Psoas muscle (tissue), 8 donors: ENCODE data around the gene TRIM33. TPM values are rescaled to one million over a fixed set of nuclear protein-coding genes. Genes with fewer than 3 reads are reported as not detected.
A peak's percentile ranks its signal among the peaks of the same experiment; 100 is the strongest.

ENCODE experiments used
- ATAC-seq, 4 donors: fragments of 200-7000 bp; cut with Tn5 transposase; one replicate each; pipeline ENCODE4 v1.9.1; 2020; ENCODE audit warnings: moderate library complexity in 3 of 4, mild to moderate bottlenecking in 2 of 4
- DNase-seq, 2 donors: peaks; one replicate each; pipeline ENCODE4 v3.0.0-alpha.2; 2020
- H3K27ac ChIP-seq: fragments of 200-600 bp; one replicate; pipeline ENCODE4 v1.8.0; 2022
- H3K27me3 ChIP-seq, 3 donors: fragments of 200-600 bp in 1 of 3; one replicate each; pipeline versions ENCODE4 v1.6.1 to v1.8.0; 2013 to 2022; ENCODE audit warnings: low read length in 2 of 3, mild to moderate bottlenecking in 2 of 3, moderate library complexity in 1 of 3; ENCODE audit not compliant: insufficient read depth in 3 of 3
- H3K36me3 ChIP-seq, 2 donors: fragments of 200-600 bp in 1 of 2; one replicate each; pipeline versions ENCODE4 v1.6.1 to v1.8.0; 2013 to 2022; ENCODE audit warnings: low read depth in 1 of 2, mild to moderate bottlenecking in 1 of 2, moderate library complexity in 1 of 2; ENCODE audit not compliant: insufficient read depth in 1 of 2
- H3K4me1 ChIP-seq: fragments of 200-600 bp; one replicate; pipeline ENCODE4 v1.8.0; 2022
- H3K4me3 ChIP-seq: fragments of 200-600 bp; one replicate; pipeline ENCODE4 v1.8.0; 2022; ENCODE audit warnings: mild to moderate bottlenecking
- H3K9me3 ChIP-seq: fragments of 200-600 bp; one replicate; pipeline ENCODE4 v1.8.0; 2022
- WGBS, 3 donors: extraction: QIAGEN DNeasy Blood & Tissue Kit; methylation state at CpG; one replicate each; pipeline versions ENCODE4 v1.1.6 to v1.1.7; 2013; 5-methylcytosine and 5-hydroxymethylcytosine counted together
- intact Hi-C, 2 donors: fragments of 100-400 bp; cut with DNase I; formaldehyde crosslinking; loops; one replicate each; pipeline versions ENCODE4 v1.11.0 to v1.14.2; 2022
- polyA plus RNA-seq, 3 donors: library from polyadenylated mRNA; stranded (reverse); fragments of 200-250 nt; gene quantifications; one replicate each; pipeline ENCODE4 v1.2.3, GENCODE V29; 2013
- total RNA-seq, 4 donors: library from RNA; stranded (reverse); fragmentation: NEBNext Ultra II Directional in 2 of 4; extraction: Animal tissue kit (Norgen Biotek cat#: 25700) in 2 of 4; gene quantifications; one replicate each; pipeline versions ENCODE4 v1.2.1 to v1.2.4, GENCODE V29; 2021 to 2023
- TF ChIP-seq, protein P1 (sequence below): fragments of 200-600 bp; IDR thresholded peaks from one replicate; pipeline ENCODE4 v1.8.0; 2022; ENCODE audit warnings: antibody characterized with exemption
- donor health status: healthy with polysubstance abuse.
- donor health status: DM: no; HTN: no; CAD: no; lungs with moderate emphysema.
- donor health status: Bipolar disorder and iron deficiency.
- donor health status: healthy.
- donor health status: DM: yes; HTN: yes; CAD: no.
- donor health status: DM: no; HTN: no; CAD: no.
- donor health status: DM: no; HTN: no; CAD: no.
- donor health status: DM: yes; HTN: yes; CAD: no.

TRIM33 gene
- total and polyA plus RNA-seq, 7 donors: 4.6 to 22.0 (median 15.2) TPM

DNA sequence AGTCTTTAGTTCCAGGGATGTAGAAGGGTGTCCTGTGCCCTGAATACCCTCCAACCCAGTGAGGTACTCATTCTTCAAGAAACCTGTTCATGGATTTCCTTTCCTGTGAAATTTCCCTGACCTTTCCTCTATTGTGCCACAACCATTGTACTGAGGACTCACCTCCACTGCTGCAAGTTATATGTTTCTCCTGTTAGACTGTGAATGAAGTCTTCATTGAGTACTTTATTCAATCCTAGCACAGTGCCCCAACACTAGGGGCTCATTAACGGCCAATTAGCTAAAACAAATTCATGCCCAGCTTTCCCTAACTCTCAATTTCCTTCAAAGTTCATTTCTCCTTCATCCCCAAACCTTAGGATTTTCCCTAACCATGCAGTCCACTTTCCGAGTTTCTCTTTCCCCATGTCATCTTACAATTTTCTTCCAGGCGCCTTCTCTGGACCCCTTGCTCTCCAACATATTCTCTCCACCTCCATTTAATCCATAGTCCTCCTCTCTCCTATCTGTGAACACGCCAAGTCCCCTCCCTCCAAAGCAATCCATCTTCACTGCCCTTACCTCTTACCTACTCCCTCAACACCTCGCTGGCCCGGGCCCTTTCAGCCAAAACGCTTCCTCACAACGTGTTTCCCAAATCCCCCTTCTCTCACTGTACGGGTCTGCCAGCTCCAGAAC is 1.3 kb downstream of the TRIM33 start:
- H3K27me3 ChIP-seq: no peaks in the 10 kb centered on the region
- no peaks in the 10 kb centered on the region for H3K9me3 ChIP-seq
- H3K36me3 ChIP-seq: peaks cover 0 to 4% of the 10 kb centered on the region in 2 donors
- H3K27ac ChIP-seq: peak overlapping the region; percentile 98
- peaks cover 37% of the 10 kb centered on the region for H3K4me1 ChIP-seq
- H3K4me3 ChIP-seq: peak overlapping the region; percentile 93
- TF ChIP-seq, protein P1, sequence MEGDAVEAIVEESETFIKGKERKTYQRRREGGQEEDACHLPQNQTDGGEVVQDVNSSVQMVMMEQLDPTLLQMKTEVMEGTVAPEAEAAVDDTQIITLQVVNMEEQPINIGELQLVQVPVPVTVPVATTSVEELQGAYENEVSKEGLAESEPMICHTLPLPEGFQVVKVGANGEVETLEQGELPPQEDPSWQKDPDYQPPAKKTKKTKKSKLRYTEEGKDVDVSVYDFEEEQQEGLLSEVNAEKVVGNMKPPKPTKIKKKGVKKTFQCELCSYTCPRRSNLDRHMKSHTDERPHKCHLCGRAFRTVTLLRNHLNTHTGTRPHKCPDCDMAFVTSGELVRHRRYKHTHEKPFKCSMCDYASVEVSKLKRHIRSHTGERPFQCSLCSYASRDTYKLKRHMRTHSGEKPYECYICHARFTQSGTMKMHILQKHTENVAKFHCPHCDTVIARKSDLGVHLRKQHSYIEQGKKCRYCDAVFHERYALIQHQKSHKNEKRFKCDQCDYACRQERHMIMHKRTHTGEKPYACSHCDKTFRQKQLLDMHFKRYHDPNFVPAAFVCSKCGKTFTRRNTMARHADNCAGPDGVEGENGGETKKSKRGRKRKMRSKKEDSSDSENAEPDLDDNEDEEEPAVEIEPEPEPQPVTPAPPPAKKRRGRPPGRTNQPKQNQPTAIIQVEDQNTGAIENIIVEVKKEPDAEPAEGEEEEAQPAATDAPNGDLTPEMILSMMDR: no peak
- no peak for DNase-seq
- intact Hi-C loops: loop anchor here in 1 of 2 donors (5.0 kb wide), 1 partner anchor 248 kb away; the partner anchor contains the start of gene CSDE1
- no peak for ATAC-seq
- WGBS, 3 donors: 1 to 4% (median 1%) methylated on average over 9 of the region's 9 CpGs

GRCh38 chr1:114508386-114508898 is 2.6 kb downstream of the TRIM33 start:
- Histone ChIP-seq H3K4me1 (peaks cover 50% of the 10 kb centered on the region), H3K27ac (no peak overlapping the region), H3K27me3 (no peaks in the 10 kb centered on the region), H3K9me3 (no peaks in the 10 kb centered on the region), H3K4me3 (peak overlapping the region; percentile 93), H3K36me3 (peaks cover 0 to 4% of the 10 kb centered on the region in 2 donors)
- intact Hi-C loops: no loop called here
- no peak for DNase-seq
- ATAC-seq: no peak
- TF ChIP-seq, protein P1: no peak
- WGBS, 3 donors: 39 to 61% (median 57%) methylated on average over 2 of the region's 2 CpGs

DNA sequence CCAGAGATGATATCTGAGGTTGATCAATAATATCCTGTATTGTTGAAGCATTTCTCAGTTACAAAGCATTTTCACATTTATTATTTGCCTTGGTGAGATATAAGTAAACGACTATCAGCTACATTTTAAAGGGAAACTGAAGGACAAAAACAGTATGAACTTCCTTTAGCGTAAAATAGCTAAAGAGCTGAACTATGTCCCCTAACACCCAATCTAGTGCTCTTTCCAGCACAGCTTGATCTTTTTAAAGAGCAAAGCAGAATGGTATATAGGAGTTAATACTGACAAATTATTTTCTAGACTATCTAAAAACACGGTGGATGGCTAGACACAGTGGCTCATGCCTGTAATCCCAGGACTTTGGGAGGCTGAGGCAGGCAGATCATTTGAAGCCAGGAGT is 3.5 kb downstream of the TRIM33 start:
- Histone ChIP-seq H3K27ac (no peak overlapping the region), H3K9me3 (no peaks in the 10 kb centered on the region), H3K4me1 (peaks cover 52% of the 10 kb centered on the region), H3K36me3 (peaks cover 0 to 4% of the 10 kb centered on the region in 2 donors), H3K4me3 (no peak overlapping the region), H3K27me3 (no peaks in the 10 kb centered on the region)
- DNase-seq: no peak
- TF ChIP-seq, protein P1: no peak
- ATAC-seq: no peak
- 59 to 69% (median 61%) methylated on average over 3 of the region's 3 CpGs for WGBS, 3 donors
- intact Hi-C loops: no loop called here

- TF ChIP-seq, protein P1: no peak
- H3K27me3 ChIP-seq: no peaks in the 10 kb centered on the region
- intact Hi-C loops: no loop called here
- no peak overlapping the region for H3K27ac ChIP-seq
- H3K36me3 ChIP-seq: peaks cover 0 to 4% of the 10 kb centered on the region in 2 donors
- H3K4me1 ChIP-seq: peaks cover 46% of the 10 kb centered on the region
- H3K9me3 ChIP-seq: no peaks in the 10 kb centered on the region
- ATAC-seq (no peak), DNase-seq (no peak)
- no peak overlapping the region for H3K4me3 ChIP-seq
- WGBS, 3 donors: 77 to 89% (median 79%) methylated on average over 2 of the region's 2 CpGs
These were observed 5.8 kb downstream of the TRIM33 start for GRCh38 chr1:114505148-114505561.
